AG10803 (cell line): ENCODE results near the gene CHP2.
"Not testable (repeated sequence)": the region's sequence is repeated elsewhere in the genome, so short reads cannot be mapped to it uniquely, and the experiment has no call there.

Experiments used
- DNase-seq: peaks from one replicate; pipeline ENCODE4 v3.0.0; 2010; ENCODE audit warnings: low read depth
- H3K4me3 ChIP-seq: 2 replicates; pipeline ENCODE4 v1.5.1; 2011; ENCODE audit warnings: mild to moderate bottlenecking, low read length, control low read depth
- TF ChIP-seq, protein P1 (sequence below): conservative IDR thresholded peaks from 2 replicates; pipeline ENCODE4 v1.5.1; 2011; ENCODE audit warnings: mild to moderate bottlenecking, low read length, control low read depth, inconsistent platforms

CHP2 gene

DNA sequence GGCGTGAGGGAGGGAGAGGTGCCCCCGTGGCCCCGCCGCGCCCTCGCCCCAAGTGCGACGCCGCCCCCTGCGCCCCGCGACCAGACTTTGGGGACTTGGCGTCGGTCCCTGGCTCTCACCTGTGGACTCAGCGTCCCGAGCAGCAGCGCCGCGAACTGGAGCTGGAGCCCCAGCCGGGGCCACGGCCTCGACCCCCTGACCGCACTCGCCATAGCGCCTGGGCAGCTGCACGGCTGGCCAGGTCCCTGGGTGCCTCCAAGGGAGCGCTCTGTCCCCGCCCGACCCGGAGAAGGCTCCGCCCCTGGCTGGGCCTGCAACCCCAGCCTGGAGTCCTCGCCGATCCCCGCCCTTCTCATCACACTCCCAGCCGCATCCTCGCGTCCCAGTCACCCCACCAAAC lies 41.9 kb upstream of the CHP2 start, which contains the start of gene ERN2:
ERN2 (minus strand) TSS at position 247 of the 400 bp plus-strand sequence; CDS start at position 212, 35 bp downstream.
- DNase-seq, result no peak
- H3K4me3 ChIP-seq, result no peak within 1 kb of the TSS
- TF ChIP-seq, protein P1, sequence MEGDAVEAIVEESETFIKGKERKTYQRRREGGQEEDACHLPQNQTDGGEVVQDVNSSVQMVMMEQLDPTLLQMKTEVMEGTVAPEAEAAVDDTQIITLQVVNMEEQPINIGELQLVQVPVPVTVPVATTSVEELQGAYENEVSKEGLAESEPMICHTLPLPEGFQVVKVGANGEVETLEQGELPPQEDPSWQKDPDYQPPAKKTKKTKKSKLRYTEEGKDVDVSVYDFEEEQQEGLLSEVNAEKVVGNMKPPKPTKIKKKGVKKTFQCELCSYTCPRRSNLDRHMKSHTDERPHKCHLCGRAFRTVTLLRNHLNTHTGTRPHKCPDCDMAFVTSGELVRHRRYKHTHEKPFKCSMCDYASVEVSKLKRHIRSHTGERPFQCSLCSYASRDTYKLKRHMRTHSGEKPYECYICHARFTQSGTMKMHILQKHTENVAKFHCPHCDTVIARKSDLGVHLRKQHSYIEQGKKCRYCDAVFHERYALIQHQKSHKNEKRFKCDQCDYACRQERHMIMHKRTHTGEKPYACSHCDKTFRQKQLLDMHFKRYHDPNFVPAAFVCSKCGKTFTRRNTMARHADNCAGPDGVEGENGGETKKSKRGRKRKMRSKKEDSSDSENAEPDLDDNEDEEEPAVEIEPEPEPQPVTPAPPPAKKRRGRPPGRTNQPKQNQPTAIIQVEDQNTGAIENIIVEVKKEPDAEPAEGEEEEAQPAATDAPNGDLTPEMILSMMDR, result no peak

DNA sequence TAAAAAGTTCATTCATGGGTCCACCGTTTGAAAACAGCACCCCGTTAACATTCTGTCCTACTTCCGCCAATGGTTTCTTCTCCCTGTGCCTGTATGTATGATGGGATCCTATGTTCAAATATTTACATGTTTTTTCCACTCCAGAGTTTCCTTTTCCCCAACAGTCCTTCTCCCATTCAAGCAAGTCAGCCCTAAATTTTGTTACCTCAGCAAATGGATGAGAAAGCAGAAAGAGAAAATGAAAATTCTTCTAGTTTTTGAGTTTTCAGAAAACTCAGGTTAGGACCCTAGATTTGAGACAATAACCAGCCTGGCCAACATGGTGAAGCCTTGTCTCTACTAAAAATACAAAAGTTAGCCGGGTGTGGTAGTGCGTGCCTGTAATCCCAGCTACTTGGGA lies 38.3 kb upstream of the CHP2 start:
- TF ChIP-seq, protein P1, result no peak
- DNase-seq, result no peak
- H3K4me3 ChIP-seq, result no peak overlapping the region

DNA sequence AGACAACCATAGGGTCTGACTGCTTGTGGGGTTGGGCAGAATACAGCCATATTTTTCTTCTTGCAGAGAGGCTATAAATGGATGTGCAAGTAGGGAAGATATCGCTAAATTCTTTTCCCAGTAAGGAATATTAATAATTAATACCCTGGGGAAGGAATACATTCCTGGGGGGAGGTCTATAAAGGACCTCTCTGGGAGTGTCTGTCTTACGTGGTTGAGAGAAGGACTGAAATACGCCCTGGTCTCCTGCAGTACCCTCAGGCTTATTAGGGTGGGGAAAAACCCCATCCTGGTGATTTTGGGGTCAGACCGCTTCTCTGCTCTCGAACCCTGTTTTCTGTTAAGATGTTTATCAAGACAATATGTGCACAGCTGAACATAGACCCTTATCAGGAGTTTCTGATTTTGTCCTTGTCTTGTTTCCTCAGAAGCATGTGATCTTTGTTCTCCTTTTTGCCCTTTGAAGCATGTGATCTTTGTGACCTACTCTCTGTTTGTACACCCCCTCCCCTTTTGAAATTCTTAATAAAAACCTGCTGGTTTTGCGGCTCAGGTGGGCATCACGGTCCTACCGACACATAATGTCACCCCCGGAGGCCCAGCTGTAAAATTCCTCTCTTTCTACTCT lies 32.1 kb upstream of the CHP2 start:
- not testable (repeated sequence) for H3K4me3 ChIP-seq, DNase-seq

DNA sequence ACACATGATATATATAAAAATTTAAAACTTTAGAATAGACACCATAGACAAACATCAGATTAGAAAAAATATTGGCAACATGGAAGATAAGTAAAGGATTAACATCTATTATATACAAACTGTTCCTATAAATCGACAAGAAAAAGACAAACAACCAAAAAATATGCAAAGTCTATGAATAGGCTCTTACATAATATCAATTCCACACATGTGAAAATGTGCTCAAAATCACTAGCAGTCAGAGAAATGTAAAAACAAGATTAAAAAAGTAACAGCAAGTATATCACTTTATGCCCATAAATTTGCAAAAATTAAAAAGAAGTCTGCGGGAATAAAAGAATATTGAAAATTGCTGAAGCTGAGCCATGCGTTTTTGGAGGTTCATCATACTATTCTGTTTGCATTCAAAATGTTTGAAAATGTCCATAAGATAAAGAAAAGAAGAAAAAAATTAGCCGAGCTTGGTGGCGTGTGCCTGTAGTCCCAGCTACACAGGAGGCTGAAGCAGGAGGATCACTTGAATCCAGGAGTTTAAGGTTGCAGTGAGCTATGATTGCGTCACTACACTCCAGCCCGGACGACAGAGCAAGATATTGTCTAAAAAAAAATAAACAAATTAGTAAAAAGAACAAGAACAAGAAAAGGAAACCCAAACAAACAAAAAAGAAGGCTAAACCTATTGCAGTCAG lies 30.6 kb upstream of the CHP2 start:
- no peak for DNase-seq
- H3K4me3 ChIP-seq, result no peak overlapping the region
- TF ChIP-seq, protein P1, result no peak

DNA sequence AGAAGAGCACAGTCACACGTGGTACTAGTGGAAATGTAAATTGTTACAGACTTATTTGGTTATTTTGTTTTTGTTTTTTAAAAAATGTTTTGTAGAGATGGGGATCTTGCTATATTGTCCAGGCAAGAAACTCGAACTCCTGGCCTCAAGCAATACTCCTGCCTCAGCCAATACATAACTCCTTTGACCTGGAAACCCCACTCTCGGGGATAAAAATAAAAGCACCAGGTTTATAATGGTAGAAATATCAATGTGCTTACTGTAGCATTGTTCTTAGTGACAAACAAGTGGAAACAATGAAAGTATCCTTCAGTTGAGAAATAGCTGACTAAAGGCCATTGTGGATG lies 30.1 kb upstream of the CHP2 start:
- no peak overlapping the region for H3K4me3 ChIP-seq
- DNase-seq, result no peak
- TF ChIP-seq, protein P1, result no peak

DNA sequence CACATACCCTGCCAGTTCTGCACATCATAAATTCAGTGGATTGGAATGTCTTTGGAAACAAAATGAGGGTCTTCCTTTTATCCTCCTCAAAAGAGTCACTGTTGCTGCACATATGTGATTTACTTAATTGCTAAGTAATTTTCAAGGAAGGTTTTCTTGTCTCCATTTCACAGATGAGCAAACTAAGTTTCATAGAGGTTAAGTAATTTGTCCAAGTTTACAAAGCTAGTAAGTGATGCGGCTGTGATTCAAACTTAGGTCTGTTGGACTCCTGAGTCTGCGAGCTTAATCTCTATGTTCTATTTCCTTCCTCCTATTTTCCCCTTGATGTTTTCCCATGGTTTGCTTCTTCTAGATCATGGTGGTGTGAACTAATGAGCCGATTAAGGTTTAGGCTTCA lies 28.1 kb upstream of the CHP2 start:
- DNase-seq, result no peak
- TF ChIP-seq, protein P1, result no peak
- H3K4me3 ChIP-seq, result no peak overlapping the region

DNA sequence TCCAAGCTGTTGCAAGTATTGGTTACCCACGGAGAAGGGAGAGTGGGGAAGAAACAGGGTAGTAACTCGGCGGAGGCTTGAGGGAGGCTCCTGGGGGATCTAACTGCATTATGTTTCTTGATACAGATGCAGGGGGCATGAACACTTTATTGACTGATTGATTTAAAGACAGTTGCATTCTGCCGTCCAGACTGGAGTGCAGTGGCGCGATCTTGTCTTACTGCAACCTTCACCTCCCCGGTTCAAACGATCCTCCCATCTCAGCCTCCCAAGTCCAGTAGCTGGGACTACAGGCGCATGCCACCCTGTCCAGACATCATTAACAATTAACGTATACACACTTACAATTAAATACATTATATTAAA lies 26.7 kb upstream of the CHP2 start:
- TF ChIP-seq, protein P1, result no peak
- DNase-seq, result no peak
- no peak overlapping the region for H3K4me3 ChIP-seq
